Measurements from ENCODE around the gene PPCS. TPM values are rescaled to one million over a fixed set of nuclear protein-coding genes. Genes with fewer than 3 reads are reported as not detected.

PPCS gene
- total RNA-seq, 1 experiment from 2014 or later = 35.1 TPM

- TF ChIP-seq ARID4B (CRISPR knock-in tag; IDR thresholded peaks at IDR 0.05; ENCODE audit: borderline replicate concordance) (no peak), RORB (CRISPR knock-in tag; IDR thresholded peaks at IDR 0.05) (no peak), GRHL2 (CRISPR knock-in tag; IDR thresholded peaks at IDR 0.05; ENCODE audit: insufficient replicate concordance, severe bottlenecking) (no peak), NFATC4 (CRISPR knock-in tag; IDR thresholded peaks at IDR 0.05) (no peak), CDX4 (CRISPR knock-in tag; IDR thresholded peaks at IDR 0.05; ENCODE audit: borderline replicate concordance) (no peak)
Measured at GRCh38 chr1:42450061-42450460, 6.3 kb upstream of the PPCS start (continued).

GRCh38 chr1:42453386-42453785 lies 3.0 kb upstream of the PPCS start:
- DNase-seq (ENCODE audit: low spot score) (no peak), ATAC-seq (no peak)
- no peak for TF ChIP-seq FOXP4 (CRISPR knock-in tag; IDR thresholded peaks at IDR 0.05)
- no peak for TF ChIP-seq MXD4 (CRISPR knock-in tag; IDR thresholded peaks at IDR 0.05; ENCODE audit: borderline replicate concordance)
- no peak for TF ChIP-seq IRF1 (CRISPR knock-in tag; IDR thresholded peaks at IDR 0.05)
- no peak for TF ChIP-seq CREM (CRISPR knock-in tag; IDR thresholded peaks at IDR 0.05)
- no peak for TF ChIP-seq CBFB (CRISPR knock-in tag; IDR thresholded peaks at IDR 0.05; ENCODE audit: low read depth)
- TF ChIP-seq JUN (CRISPR knock-in tag; IDR thresholded peaks at IDR 0.05) = no peak
- TF ChIP-seq PRDM15 (CRISPR knock-in tag; IDR thresholded peaks at IDR 0.05) = no peak
- no peak for TF ChIP-seq OVOL2 (CRISPR knock-in tag; IDR thresholded peaks at IDR 0.05; ENCODE audit: borderline replicate concordance)
- TF ChIP-seq ZNF416 (CRISPR knock-in tag; IDR thresholded peaks at IDR 0.05) = no peak
- no peak for TF ChIP-seq RORB (CRISPR knock-in tag; IDR thresholded peaks at IDR 0.05)
- no peak for TF ChIP-seq CTCF (IDR thresholded peaks at IDR 0.05)
- Mint-ChIP-seq H3K9me3 (no peaks in the 10 kb centered on the region), H3K4me1 (peaks cover 17% of the 10 kb centered on the region), H3K4me3 (no peak overlapping the region), H3K27me3 (ENCODE audit: low read depth) (peaks cover 6% of the 10 kb centered on the region; the same call in 1 of the 2 replicates), H3K36me3 (peaks cover 8% of the 10 kb centered on the region), H3K27ac (no peak overlapping the region)
- ChIA-PET CTCF (no interaction called here), POLR2A (no interaction called here)

Data from WTC11 (cell line).